Astrocyte of the spinal cord (primary cell): Measurements from ENCODE around the gene EPHA2.

Experiments used
- DNase-seq: peaks from one replicate; pipeline ENCODE4 v3.0.0; 2011; ENCODE audit warnings: low read depth, low spot score
- H3K4me3 ChIP-seq: 2 replicates; pipeline ENCODE4 v1.5.1; 2011; ENCODE audit warnings: low read depth, mild to moderate bottlenecking, low read length, moderate library complexity
- in situ Hi-C: cut with HindIII; loops from 2 replicates; pipeline ENCODE4 v1.10.0; 2017; ENCODE audit warnings: low sequenced_read_pairs
- TF ChIP-seq, protein P1 (sequence below): IDR thresholded peaks from 2 replicates; pipeline ENCODE4 v1.5.1; 2012; ENCODE audit warnings: low read depth, mild to moderate bottlenecking, low read length, inconsistent platforms

EPHA2 gene

DNA sequence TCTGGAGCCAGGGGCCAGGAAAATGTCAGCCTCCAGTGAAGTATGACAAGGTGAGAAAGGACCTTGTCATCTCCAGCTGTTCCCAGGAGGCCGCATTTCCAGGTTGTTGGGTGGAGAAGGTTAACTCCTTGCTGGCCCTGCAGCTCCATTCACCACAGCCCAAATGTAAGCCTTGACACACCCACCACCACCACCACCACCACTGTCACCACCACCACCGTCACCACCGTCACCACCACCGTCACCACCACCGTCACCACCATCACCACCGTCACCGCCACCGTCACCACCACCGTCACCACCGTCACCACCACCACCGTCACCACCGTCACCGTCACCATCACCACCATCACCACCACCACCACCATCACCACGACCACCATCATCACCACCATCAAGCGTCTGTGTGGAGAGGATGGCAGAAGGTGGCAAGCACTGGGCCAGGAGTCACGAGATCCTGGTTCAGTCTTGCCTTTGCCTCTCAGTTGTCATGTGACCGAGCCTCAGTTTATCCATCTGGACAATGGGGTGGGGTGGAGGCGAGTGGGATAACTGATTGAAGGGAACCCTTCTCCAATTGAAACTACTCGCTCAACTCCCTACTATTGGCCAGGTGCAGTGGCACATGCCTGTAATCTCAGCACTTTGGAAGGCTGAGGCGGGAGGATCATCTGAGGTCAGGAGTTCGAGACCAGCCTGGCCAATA, 61.3 kb downstream of the EPHA2 start:
- TF ChIP-seq, protein P1, sequence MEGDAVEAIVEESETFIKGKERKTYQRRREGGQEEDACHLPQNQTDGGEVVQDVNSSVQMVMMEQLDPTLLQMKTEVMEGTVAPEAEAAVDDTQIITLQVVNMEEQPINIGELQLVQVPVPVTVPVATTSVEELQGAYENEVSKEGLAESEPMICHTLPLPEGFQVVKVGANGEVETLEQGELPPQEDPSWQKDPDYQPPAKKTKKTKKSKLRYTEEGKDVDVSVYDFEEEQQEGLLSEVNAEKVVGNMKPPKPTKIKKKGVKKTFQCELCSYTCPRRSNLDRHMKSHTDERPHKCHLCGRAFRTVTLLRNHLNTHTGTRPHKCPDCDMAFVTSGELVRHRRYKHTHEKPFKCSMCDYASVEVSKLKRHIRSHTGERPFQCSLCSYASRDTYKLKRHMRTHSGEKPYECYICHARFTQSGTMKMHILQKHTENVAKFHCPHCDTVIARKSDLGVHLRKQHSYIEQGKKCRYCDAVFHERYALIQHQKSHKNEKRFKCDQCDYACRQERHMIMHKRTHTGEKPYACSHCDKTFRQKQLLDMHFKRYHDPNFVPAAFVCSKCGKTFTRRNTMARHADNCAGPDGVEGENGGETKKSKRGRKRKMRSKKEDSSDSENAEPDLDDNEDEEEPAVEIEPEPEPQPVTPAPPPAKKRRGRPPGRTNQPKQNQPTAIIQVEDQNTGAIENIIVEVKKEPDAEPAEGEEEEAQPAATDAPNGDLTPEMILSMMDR = no peak
- no peak for DNase-seq
- in situ Hi-C loops = no loop called here
- H3K4me3 ChIP-seq = no peak overlapping the region

- no peak for DNase-seq
- TF ChIP-seq, protein P1 = no peak
- in situ Hi-C loops = no loop called here
- H3K4me3 ChIP-seq = no peak overlapping the region
Observed at GRCh38 chr1:16093611-16094010, 62.3 kb downstream of the EPHA2 start.

GRCh38 chr1:16092923-16093511, 62.9 kb downstream of the EPHA2 start:
- DNase-seq = no peak
- no peak overlapping the region for H3K4me3 ChIP-seq
- in situ Hi-C loops = no loop called here
- TF ChIP-seq, protein P1 = no peak

GRCh38 chr1:16092097-16092922, 63.6 kb downstream of the EPHA2 start:
- in situ Hi-C loops = no loop called here
- DNase-seq = no peak
- TF ChIP-seq, protein P1 = no peak
- H3K4me3 ChIP-seq = no peak overlapping the region

DNA sequence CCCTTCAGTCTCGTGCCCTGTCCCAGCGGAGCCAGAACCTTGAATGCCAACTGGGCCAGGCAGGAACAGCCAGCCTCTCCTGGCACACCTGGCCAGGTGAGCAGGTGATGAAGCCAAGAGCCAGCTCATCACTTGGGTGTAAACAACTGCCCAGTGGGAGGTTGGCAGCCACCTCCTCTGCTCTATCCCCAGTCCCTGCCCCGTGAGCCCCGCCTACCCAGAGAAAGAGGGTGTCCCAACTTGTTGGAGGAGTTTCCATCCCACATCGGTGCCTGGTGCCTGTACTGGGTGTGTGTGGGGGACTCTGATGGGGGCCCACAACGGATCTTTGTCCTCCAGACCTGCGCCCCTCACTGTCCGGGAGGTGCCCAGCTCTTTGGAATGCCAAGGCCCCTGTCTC, 64.6 kb downstream of the EPHA2 start:
- no peak overlapping the region for H3K4me3 ChIP-seq
- in situ Hi-C loops = no loop called here
- TF ChIP-seq, protein P1 = no peak
- no peak for DNase-seq

- H3K4me3 ChIP-seq = no peak overlapping the region
- in situ Hi-C loops = no loop called here
- DNase-seq = no peak
- TF ChIP-seq, protein P1 = no peak
Observed at GRCh38 chr1:16090076-16090826, 65.6 kb downstream of the EPHA2 start.
